ENCODE data around the gene LRPAP1.

DNA sequence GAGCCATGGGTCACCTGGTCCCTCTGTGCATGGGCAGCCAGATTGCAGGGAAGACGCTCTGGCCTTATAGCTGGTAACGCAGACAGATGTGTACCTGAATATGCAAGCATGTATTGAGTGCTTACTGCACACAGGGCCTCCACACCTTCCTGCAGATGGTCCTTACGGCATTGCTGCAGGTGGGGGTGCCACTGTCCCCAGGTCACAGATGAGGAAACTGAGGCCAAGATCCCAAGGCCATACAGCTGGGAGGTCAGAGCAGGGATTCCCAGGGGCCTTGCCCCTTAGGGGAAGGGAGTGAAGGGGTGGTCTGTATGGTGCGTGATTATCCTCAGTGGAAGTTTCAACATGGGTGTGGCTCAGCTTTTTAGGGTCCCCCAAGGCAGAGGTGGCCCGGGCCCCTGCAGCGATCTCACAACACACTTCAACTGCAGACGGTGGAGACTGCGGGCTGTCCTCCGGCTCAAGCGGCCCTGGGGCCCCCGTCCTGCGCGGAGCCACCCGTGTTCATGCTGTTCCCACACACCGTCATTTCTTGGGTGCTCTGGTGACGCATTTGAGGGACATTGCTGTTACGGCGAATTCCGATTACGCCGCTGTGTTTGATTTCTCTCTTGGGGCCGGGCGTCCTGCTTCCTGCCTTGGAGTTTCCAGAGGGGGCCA is 61.0 kb downstream of the LRPAP1 start:
- TF ChIP-seq ELF4 (CRISPR knock-in tag; IDR thresholded peaks at IDR 0.05; ENCODE audit: low read depth) (no peak), E2F4 (CRISPR knock-in tag; IDR thresholded peaks at IDR 0.05; ENCODE audit: borderline replicate concordance, low read depth) (no peak), OVOL2 (CRISPR knock-in tag; IDR thresholded peaks at IDR 0.05; ENCODE audit: borderline replicate concordance) (no peak), USF1 (CRISPR knock-in tag; IDR thresholded peaks at IDR 0.05) (no peak)
- TF ChIP-seq, protein P1, sequence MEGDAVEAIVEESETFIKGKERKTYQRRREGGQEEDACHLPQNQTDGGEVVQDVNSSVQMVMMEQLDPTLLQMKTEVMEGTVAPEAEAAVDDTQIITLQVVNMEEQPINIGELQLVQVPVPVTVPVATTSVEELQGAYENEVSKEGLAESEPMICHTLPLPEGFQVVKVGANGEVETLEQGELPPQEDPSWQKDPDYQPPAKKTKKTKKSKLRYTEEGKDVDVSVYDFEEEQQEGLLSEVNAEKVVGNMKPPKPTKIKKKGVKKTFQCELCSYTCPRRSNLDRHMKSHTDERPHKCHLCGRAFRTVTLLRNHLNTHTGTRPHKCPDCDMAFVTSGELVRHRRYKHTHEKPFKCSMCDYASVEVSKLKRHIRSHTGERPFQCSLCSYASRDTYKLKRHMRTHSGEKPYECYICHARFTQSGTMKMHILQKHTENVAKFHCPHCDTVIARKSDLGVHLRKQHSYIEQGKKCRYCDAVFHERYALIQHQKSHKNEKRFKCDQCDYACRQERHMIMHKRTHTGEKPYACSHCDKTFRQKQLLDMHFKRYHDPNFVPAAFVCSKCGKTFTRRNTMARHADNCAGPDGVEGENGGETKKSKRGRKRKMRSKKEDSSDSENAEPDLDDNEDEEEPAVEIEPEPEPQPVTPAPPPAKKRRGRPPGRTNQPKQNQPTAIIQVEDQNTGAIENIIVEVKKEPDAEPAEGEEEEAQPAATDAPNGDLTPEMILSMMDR (IDR thresholded peaks at IDR 0.05), result no peak
